Activated CD4-positive, alpha-beta T cell treated with anti-CD3 and anti-CD28 coated beads for 36 hours (primary cell): ENCODE results near the gene AKR1C8. TPM values are rescaled to one million over a fixed set of nuclear protein-coding genes. Genes with fewer than 3 reads are reported as not detected.
A peak's percentile ranks its signal among the peaks of the same experiment; 100 is the strongest.
"Not testable (repeated sequence)": the region's sequence is repeated elsewhere in the genome, so short reads cannot be mapped to it uniquely, and the experiment has no call there.

Source experiments
- ATAC-seq: fragments of 200-7000 bp; cut with Tn5 transposase; one replicate; pipeline ENCODE4 v1.10.0; 2021; ENCODE audit warnings: mild to moderate bottlenecking, moderate library complexity
- CTCF ChIA-PET: fragments of 350-600 bp; sonication (Branson Sonifier 250); formaldehyde crosslinking; loops from one replicate; lab custom pipeline; 2021; ENCODE audit warnings: antibody characterized with exemption; lab: Charles Lee
- POLR2A ChIA-PET: fragments of 350-600 bp; sonication (Branson Sonifier 250); formaldehyde crosslinking; loops from one replicate; lab custom pipeline; 2021; ENCODE audit warnings: antibody characterized with exemption, inconsistent platforms; lab: Charles Lee
- DNase-seq: peaks from one replicate; pipeline ENCODE4 v3.0.0-alpha.2; 2020
- H3K27ac Mint-ChIP-seq: one replicate; pipeline ENCODE4 v1.8.0; 2021; ENCODE audit warnings: mixed read lengths
- H3K27me3 Mint-ChIP-seq: one replicate; pipeline ENCODE4 v1.8.0; 2021; ENCODE audit warnings: mixed read lengths
- H3K36me3 Mint-ChIP-seq: one replicate; pipeline ENCODE4 v1.8.0; 2021; ENCODE audit warnings: low read depth, mixed read lengths
- H3K4me1 Mint-ChIP-seq: one replicate; pipeline ENCODE4 v1.8.0; 2021; ENCODE audit warnings: mixed read lengths
- H3K4me3 Mint-ChIP-seq: one replicate; pipeline ENCODE4 v1.8.0; 2021; ENCODE audit warnings: mild to moderate bottlenecking, moderate library complexity, mixed read lengths
- H3K9me3 Mint-ChIP-seq: one replicate; pipeline ENCODE4 v1.8.0; 2021; ENCODE audit warnings: low read depth, mixed read lengths
- intact Hi-C, 2 experiments: fragments of 100-400 bp; cut with DNase I in 1 of 2; cut with micrococcal nuclease in 1 of 2; formaldehyde crosslinking; loops; one replicate each; pipeline versions ENCODE4 v1.14.2 to v1.15.1; 2022 to 2024; cut with DNase I, micrococcal nuclease
- total RNA-seq, 2 experiments: library from RNA; stranded (reverse); gene quantifications; one replicate each; pipeline ENCODE4 v1.2.3, GENCODE V29; 2021

Gene AKR1C8
- total RNA-seq, 2 experiments from 2014 or later: not detected

DNA sequence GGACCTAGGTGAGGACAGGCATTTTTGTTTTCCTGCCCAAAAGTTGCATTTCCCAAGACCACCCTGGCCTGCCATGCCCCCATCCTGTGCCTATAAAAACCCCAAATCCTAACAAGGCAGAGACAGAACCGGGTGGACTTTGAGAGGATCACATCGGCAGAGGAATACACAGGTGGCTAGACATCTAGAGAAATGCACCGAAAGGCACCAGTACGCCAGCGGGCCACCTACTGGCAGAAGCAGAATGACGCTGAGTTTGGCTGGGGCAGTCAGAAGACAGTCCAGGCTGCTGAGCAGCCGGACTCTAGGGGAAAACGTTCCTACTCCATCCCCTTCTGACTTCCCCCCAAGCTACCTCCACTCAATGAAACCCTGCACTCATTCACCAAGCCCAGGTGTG is 14.4 kb upstream of the AKR1C8 start:
- ChIA-PET POLR2A (no interaction called here), CTCF (no interaction called here)
- ATAC-seq (no peak), DNase-seq (no peak)
- Mint-ChIP-seq H3K4me1 (no peaks in the 10 kb centered on the region), H3K9me3 (peaks cover 6% of the 10 kb centered on the region), H3K36me3 (no peaks in the 10 kb centered on the region), H3K27me3 (peaks cover 7% of the 10 kb centered on the region), H3K4me3 (no peak overlapping the region), H3K27ac (no peak overlapping the region)
- intact Hi-C loops: no loop called here

DNA sequence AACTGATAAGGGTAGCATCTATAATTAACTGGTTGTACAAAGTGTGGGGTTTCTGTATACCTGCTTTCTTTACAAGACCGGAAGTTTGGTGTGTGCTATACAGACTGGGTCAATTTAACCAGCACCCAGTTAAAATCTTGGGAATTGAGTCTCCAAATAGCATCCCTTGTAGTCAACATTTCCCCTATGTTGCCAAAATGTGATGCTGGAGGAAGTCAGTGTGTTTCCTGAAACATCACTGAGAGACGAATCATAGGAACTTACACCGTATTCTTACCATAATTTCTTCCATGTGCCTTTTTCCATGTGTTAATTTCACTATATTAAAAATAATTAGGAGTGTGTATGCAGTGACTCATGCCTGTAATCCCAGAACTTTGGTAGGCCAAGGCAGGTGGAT is 13.4 kb upstream of the AKR1C8 start:
- no peaks in the 10 kb centered on the region for H3K36me3 Mint-ChIP-seq
- no peaks in the 10 kb centered on the region for H3K4me1 Mint-ChIP-seq
- H3K4me3 Mint-ChIP-seq: no peak overlapping the region
- CTCF ChIA-PET: no interaction called here
- peaks cover 7% of the 10 kb centered on the region for H3K27me3 Mint-ChIP-seq
- ATAC-seq (no peak), DNase-seq (no peak)
- intact Hi-C loops: no loop called here
- peaks cover 6% of the 10 kb centered on the region for H3K9me3 Mint-ChIP-seq
- POLR2A ChIA-PET: no interaction called here
- H3K27ac Mint-ChIP-seq: no peak overlapping the region

DNA sequence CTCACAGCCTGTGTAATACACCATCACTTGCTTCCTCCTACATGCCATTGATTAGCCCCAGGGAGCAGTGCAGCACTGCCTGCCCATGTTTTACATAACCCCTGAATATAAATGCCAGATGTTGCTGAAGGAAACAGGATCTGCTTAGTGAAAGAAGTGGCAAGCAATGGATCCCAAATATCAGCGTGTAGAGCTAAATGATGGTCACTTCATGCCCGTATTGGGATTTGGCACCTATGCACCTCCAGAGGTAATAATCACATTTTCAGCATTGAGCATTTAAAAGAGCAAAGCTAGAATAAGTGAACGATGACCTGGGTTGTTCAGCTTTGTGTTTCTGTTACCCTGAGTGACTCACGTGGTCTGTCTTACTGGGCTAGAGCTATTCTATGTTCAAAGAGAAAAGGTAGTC is 11.8 kb upstream of the AKR1C8 start, which contains the start of gene AKR1C4:
TSS of gene AKR1C4 (plus strand) at position 136 of the 412 bp plus-strand sequence. CDS start at position 167, 31 bp downstream.
- Mint-ChIP-seq H3K9me3 (no peaks in the 10 kb centered on the region), H3K27ac (no peak within 1 kb of the TSS), H3K36me3 (no peaks in the 10 kb centered on the region), H3K4me3 (no peak within 1 kb of the TSS), H3K4me1 (no peaks in the 10 kb centered on the region), H3K27me3 (peaks cover 3% of the 10 kb centered on the region)
- POLR2A ChIA-PET: no interaction called here
- DNase-seq: no peak
- CTCF ChIA-PET: no interaction called here
- intact Hi-C loops: no loop called here
- no peak for ATAC-seq

DNA sequence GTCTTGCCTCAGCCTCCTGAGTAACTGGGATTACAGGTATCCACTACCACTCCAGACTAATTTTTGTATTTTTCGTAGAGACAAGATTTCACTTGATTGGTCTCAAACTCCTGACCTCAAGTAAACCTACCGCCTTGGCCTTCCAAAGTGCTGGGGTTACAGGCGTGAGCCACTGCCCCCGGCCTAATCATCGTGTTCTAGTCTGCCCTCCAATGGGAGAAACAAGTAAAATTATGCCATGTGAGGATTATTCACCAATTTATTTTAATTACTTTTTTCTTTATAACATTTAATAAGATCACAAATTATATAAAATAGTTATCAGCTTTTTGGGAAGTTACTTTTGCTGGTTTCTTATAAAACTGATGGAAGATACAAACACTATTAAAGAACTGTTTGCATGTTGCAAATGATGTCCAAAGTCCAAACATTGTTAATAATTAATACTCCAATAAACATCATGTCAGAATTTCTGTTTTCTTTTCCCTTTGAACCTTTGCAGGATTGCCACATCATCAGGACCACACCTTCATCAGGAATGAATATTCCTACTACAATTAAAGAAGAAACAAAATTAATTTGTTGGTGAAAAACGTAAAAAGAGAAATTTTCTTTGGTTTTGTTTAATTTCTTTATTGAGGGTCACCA is 10.9 kb upstream of the AKR1C8 start:
- Mint-ChIP-seq H3K27me3 (no peaks in the 10 kb centered on the region), H3K36me3 (no peaks in the 10 kb centered on the region), H3K4me1 (no peaks in the 10 kb centered on the region), H3K27ac (no peak overlapping the region), H3K4me3 (no peak overlapping the region), H3K9me3 (no peaks in the 10 kb centered on the region)
- intact Hi-C loops: no loop called here
- ChIA-PET CTCF (no interaction called here), POLR2A (no interaction called here)
- DNase-seq: no peak
- no peak for ATAC-seq

DNA sequence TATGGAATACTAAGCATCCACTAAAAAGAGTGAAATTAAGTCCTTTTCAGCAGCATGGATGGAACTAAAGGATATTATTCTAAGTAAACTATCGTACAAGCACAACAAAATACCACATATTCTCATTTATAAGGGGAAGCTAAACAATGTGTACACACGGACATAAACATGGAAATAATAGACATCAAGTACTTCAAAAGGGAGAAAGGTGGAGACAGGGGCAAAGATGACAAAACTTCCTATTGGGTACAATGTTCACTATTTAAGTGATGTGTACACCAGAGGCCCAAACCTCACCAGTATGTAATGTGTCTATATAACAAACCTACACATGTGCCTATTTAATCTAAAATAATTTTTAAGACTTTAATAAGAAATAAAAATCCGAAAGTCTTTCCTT is 9.5 kb upstream of the AKR1C8 start:
- peaks cover 2% of the 10 kb centered on the region for H3K27me3 Mint-ChIP-seq
- no peak for ATAC-seq
- no peak for DNase-seq
- no peaks in the 10 kb centered on the region for H3K36me3 Mint-ChIP-seq
- CTCF ChIA-PET: interaction anchor here (0.6 to 1.1 kb wide), 3 partner anchors 10 to 273 kb away, joined by 3 read pairs; no protein-coding TSS in a partner anchor
- POLR2A ChIA-PET: no interaction called here
- no peaks in the 10 kb centered on the region for H3K9me3 Mint-ChIP-seq
- H3K4me3 Mint-ChIP-seq: no peak overlapping the region
- no peaks in the 10 kb centered on the region for H3K4me1 Mint-ChIP-seq
- H3K27ac Mint-ChIP-seq: no peak overlapping the region
- intact Hi-C loops: no loop called here

- POLR2A ChIA-PET: no interaction called here
- DNase-seq (no peak), ATAC-seq (no peak)
- Mint-ChIP-seq H3K36me3 (no peaks in the 10 kb centered on the region), H3K4me3 (no peak overlapping the region), H3K27ac (no peak overlapping the region), H3K27me3 (peaks cover 4% of the 10 kb centered on the region), H3K9me3 (no peaks in the 10 kb centered on the region), H3K4me1 (no peaks in the 10 kb centered on the region)
- intact Hi-C loops: no loop called here
- CTCF ChIA-PET: interaction anchor here (0.9 kb wide), 1 partner anchor 25 kb away, joined by 3 read pairs; no protein-coding TSS in a partner anchor
Measured at GRCh38 chr10:5188358-5188757, 3.4 kb upstream of the AKR1C8 start.

DNA sequence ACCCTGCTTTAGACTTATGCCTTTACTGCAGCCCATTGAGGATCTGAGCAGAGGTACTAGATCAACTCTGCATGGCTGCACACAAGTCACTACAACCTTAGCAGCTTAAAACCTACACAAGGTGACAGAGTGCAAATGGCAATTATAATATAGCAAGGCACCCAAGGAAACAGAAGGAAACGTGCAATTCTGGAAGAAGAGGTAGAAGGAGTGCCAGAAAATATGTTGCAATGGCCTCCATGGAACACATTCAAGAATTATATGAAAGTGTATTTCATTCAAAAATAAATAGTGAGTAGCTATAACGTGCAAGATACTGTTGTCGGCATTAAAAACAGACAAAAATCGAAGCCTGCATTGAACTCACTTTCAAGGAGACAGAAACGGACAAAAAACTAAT is 2.9 kb upstream of the AKR1C8 start:
- POLR2A ChIA-PET: interaction anchor here (0.6 kb wide), 1 partner anchor 246 kb away, joined by 3 read pairs; no protein-coding TSS in a partner anchor
- Mint-ChIP-seq H3K9me3 (no peaks in the 10 kb centered on the region), H3K27me3 (peaks cover 4% of the 10 kb centered on the region), H3K27ac (no peak overlapping the region), H3K36me3 (no peaks in the 10 kb centered on the region), H3K4me1 (no peaks in the 10 kb centered on the region), H3K4me3 (no peak overlapping the region)
- CTCF ChIA-PET: interaction anchor here (0.9 kb wide), 1 partner anchor 26 kb away, joined by 3 read pairs; no protein-coding TSS in a partner anchor
- intact Hi-C loops: no loop called here
- ATAC-seq (no peak), DNase-seq (no peak)

DNA sequence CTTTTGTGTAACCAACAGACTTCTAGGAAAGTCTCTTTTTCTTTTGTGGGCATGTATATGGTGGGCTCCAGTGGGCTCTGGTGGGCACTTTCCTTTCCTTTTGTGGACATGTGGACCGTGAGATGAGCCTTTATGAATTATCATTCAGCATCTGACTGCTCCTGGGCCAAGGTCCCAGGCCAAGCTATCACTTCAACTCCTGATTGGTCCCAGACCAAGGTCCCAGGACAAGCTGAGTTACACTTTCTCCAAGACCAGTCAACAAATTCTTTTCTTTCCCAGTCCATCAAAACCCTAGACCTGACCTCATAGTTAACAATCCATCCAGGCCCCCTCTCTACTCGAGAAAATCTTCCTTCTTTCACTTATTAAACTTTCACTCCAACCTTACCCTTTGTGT is 1.0 kb downstream of the AKR1C8 start:
- H3K27ac Mint-ChIP-seq: no peak overlapping the region
- no peaks in the 10 kb centered on the region for H3K36me3 Mint-ChIP-seq
- POLR2A ChIA-PET: no interaction called here
- peaks cover 2% of the 10 kb centered on the region for H3K9me3 Mint-ChIP-seq
- peaks cover 4% of the 10 kb centered on the region for H3K27me3 Mint-ChIP-seq
- H3K4me1 Mint-ChIP-seq: no peaks in the 10 kb centered on the region
- ATAC-seq (no peak), DNase-seq (no peak)
- intact Hi-C loops: no loop called here
- CTCF ChIA-PET: no interaction called here
- no peak overlapping the region for H3K4me3 Mint-ChIP-seq

GRCh38 chr10:5180503-5180902 is 4.4 kb downstream of the AKR1C8 start:
- H3K36me3 Mint-ChIP-seq, H3K9me3 Mint-ChIP-seq, ATAC-seq, H3K27ac Mint-ChIP-seq, intact Hi-C loops, H3K4me1 Mint-ChIP-seq, POLR2A ChIA-PET, H3K27me3 Mint-ChIP-seq, DNase-seq, H3K4me3 Mint-ChIP-seq: not testable (repeated sequence)
- CTCF ChIA-PET: interaction anchor here (0.8 kb wide), 1 partner anchor 82 kb away, joined by 3 read pairs; no protein-coding TSS in a partner anchor

GRCh38 chr10:5175581-5175980 is 9.4 kb downstream of the AKR1C8 start:
- ATAC-seq, H3K9me3 Mint-ChIP-seq, intact Hi-C loops, H3K4me3 Mint-ChIP-seq, H3K27me3 Mint-ChIP-seq, POLR2A ChIA-PET, H3K4me1 Mint-ChIP-seq, H3K27ac Mint-ChIP-seq, DNase-seq, H3K36me3 Mint-ChIP-seq, CTCF ChIA-PET: not testable (repeated sequence)

- Mint-ChIP-seq H3K4me1 (peaks cover 10% of the 10 kb centered on the region), H3K27me3 (no peaks in the 10 kb centered on the region), H3K4me3 (no peak overlapping the region), H3K36me3 (peaks cover 8% of the 10 kb centered on the region), H3K27ac (peak overlapping the region; percentile 69), H3K9me3 (peaks cover 31% of the 10 kb centered on the region)
- ChIA-PET CTCF (interaction anchor here (1.1 kb wide), 1 partner anchor 215 kb away, joined by 3 read pairs; no protein-coding TSS in a partner anchor), POLR2A (no interaction called here)
- intact Hi-C loops: no loop called here
- peak; percentile 49 for DNase-seq
- peak; percentile 89 for ATAC-seq
Measured at GRCh38 chr10:5168897-5169420, 16.0 kb downstream of the AKR1C8 start.

- H3K36me3 Mint-ChIP-seq: peaks cover 10% of the 10 kb centered on the region
- no peak overlapping the region for H3K4me3 Mint-ChIP-seq
- ATAC-seq: no peak
Measured at GRCh38 chr10:5165738-5166137, 19.2 kb downstream of the AKR1C8 start.

More at GRCh38 chr10:5165738-5166137, 19.2 kb downstream of the AKR1C8 start:
- Mint-ChIP-seq H3K27ac (no peak overlapping the region), H3K9me3 (peaks cover 38% of the 10 kb centered on the region), H3K4me1 (peaks cover 10% of the 10 kb centered on the region), H3K27me3 (peaks cover 3% of the 10 kb centered on the region)
- no peak for DNase-seq
- CTCF ChIA-PET: no interaction called here
- intact Hi-C loops: no loop called here
- POLR2A ChIA-PET: no interaction called here
